ENCODE measurements around the gene BMPR1B. TPM values are rescaled to one million over a fixed set of nuclear protein-coding genes. Genes with fewer than 3 reads are reported as not detected.

The BMPR1B gene
- total and polyA plus RNA-seq, 12 donors = 0.04 to 7.8 (median 2.5) TPM

DNA sequence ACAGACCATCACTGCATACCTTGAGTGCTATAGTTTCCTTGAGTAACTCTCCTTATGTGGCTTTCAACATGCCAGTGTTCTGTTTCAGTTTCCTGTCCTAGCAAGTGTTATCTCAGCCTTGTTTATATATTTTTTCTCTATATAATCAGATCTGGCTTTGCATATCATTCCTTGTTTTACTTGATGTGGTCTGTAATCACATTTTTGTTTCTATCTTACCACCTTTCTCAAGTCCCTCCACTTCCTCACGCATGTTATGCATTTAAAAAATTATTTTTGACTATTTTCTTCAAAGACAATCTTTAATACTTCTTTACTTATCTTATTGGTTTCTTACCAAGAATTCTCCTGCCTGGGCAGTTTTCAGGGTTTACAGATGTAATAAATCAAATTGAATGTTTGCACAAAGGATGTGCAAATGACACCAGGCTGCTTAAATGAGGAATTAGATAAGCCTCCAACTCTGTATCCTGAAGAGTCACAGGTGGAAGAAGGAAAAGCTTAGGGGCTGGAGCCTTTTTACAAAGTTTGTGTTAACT, 351.2 kb downstream of the BMPR1B start:
- H3K9me3 ChIP-seq = no peaks in the 10 kb centered on the region
- DNase-seq (no peak), ATAC-seq (no peak)
- no peaks in the 10 kb centered on the region for H3K27me3 ChIP-seq
- intact Hi-C loops (cut with DNase I) = no loop called here
- H3K36me3 ChIP-seq = no peaks in the 10 kb centered on the region
- no peak overlapping the region for H3K27ac ChIP-seq
- WGBS, 2 donors = 86 to 96% methylated on average over 1 of the region's 1 CpG
- TF ChIP-seq, protein P1, sequence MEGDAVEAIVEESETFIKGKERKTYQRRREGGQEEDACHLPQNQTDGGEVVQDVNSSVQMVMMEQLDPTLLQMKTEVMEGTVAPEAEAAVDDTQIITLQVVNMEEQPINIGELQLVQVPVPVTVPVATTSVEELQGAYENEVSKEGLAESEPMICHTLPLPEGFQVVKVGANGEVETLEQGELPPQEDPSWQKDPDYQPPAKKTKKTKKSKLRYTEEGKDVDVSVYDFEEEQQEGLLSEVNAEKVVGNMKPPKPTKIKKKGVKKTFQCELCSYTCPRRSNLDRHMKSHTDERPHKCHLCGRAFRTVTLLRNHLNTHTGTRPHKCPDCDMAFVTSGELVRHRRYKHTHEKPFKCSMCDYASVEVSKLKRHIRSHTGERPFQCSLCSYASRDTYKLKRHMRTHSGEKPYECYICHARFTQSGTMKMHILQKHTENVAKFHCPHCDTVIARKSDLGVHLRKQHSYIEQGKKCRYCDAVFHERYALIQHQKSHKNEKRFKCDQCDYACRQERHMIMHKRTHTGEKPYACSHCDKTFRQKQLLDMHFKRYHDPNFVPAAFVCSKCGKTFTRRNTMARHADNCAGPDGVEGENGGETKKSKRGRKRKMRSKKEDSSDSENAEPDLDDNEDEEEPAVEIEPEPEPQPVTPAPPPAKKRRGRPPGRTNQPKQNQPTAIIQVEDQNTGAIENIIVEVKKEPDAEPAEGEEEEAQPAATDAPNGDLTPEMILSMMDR (IDR thresholded peaks at IDR 0.05) = no peak
- no peak overlapping the region for H3K4me3 ChIP-seq
- peaks cover 0 to 19% (median 0%) of the 10 kb centered on the region in 9 donors for H3K4me1 ChIP-seq

DNA sequence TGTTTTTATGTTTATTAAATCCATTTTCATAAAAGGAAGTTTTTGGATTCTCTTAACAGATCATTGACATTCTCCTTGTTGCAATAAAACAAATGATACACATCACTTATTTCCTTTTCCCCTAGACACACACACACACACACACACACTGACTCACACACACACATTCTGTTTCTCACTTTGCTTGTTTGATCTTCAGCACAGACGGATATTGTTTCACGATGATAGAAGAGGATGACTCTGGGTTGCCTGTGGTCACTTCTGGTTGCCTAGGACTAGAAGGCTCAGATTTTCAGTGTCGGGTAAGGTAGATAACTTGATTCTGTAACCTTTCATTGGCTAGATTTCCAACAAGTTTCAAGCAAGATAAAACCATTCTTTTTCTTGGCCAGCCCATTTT, 356.8 kb downstream of the BMPR1B start:
- Histone ChIP-seq H3K4me1 (no peaks in the 10 kb centered on the region), H3K36me3 (no peaks in the 10 kb centered on the region), H3K9me3 (no peaks in the 10 kb centered on the region), H3K27me3 (no peaks in the 10 kb centered on the region), H3K4me3 (no peak overlapping the region), H3K27ac (no peak overlapping the region)
- ATAC-seq (no peak), DNase-seq (no peak)
- TF ChIP-seq, protein P1 (IDR thresholded peaks at IDR 0.05) = no peak
- WGBS, 2 donors = 79 to 91% methylated on average over 3 of the region's 3 CpGs
- intact Hi-C loops (cut with DNase I) = no loop called here

DNA sequence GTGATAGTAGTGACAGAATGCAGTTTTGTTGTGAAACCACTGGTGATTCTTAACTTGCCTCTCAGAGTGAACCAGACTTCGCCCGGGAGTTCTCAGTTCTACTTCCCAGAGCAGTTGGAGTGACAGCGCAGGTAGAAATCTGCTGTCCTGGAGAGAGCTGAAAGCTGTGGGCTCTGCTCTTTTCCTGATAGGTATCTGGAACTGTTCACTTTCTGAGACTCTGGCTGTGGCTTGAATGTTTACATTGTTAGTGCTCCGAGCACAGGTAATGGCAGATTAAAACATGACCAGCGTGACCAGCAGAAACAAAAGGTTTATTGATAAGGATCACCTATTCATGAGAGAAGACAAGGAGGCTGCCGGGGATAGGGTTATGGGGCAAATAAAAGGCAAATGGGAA, 360.7 kb downstream of the BMPR1B start:
- H3K27me3 ChIP-seq = peaks cover 0 to 3% (median 0%) of the 10 kb centered on the region in 7 donors
- H3K4me1 ChIP-seq = no peaks in the 10 kb centered on the region
- ATAC-seq (no peak), DNase-seq (no peak)
- intact Hi-C loops (cut with DNase I) = no loop called here
- H3K4me3 ChIP-seq = no peak overlapping the region
- H3K9me3 ChIP-seq = no peaks in the 10 kb centered on the region
- H3K27ac ChIP-seq = no peak overlapping the region
- WGBS, 2 donors = 66 to 73% methylated on average over 6 of the region's 6 CpGs
- TF ChIP-seq, protein P1 (IDR thresholded peaks at IDR 0.05) = no peak
- H3K36me3 ChIP-seq = no peaks in the 10 kb centered on the region

DNA sequence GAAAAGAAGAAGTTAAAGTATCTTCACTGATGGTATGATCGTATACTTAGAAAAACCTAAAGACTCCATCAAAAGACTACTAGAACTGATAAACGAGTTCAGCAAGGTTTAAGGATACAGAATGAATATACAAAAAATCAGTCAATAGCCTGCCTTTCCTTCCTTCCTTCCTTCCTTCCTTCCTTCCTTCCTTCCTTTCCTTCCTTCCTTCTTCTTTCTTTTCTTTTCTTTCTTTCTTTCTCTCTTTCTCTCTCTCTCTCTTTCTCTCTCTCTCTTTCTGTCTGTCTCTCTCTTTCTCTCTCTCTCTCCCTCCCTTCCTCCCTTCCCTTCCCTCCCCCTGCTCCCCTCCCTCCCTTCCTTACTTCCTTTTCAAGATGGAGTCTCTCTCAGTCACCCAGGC, 362.7 kb downstream of the BMPR1B start:
- Histone ChIP-seq H3K36me3 (no peaks in the 10 kb centered on the region), H3K4me3 (no peak overlapping the region), H3K4me1 (no peaks in the 10 kb centered on the region), H3K27me3 (peaks cover 0 to 3% (median 0%) of the 10 kb centered on the region in 7 donors), H3K27ac (no peak overlapping the region), H3K9me3 (no peaks in the 10 kb centered on the region)
- intact Hi-C loops (cut with DNase I) = loop anchor here in 4 of 10 donors (5.0 to 10.0 kb wide), 4 partner anchors 366 to 506 kb away; partner anchors contain the start of gene BMPR1B (in 1 of the 4)
- 87 to 89% methylated on average over 2 of the region's 2 CpGs for WGBS, 2 donors
- no peak for DNase-seq
- TF ChIP-seq, protein P1 (IDR thresholded peaks at IDR 0.05) = no peak
- no peak for ATAC-seq
